H9 (cell line): ENCODE results near the gene CCDC27. TPM values are rescaled to one million over a fixed set of nuclear protein-coding genes. Genes with fewer than 3 reads are reported as not detected.

Source experiments
- DNase-seq: peaks from one replicate; pipeline ENCODE4 v3.0.0-alpha.2; 2017
- H2AFZ ChIP-seq: one replicate; pipeline ENCODE4 v1.6.1; 2013; ENCODE audit warnings: mild to moderate bottlenecking, low read length, control low read depth, moderate library complexity
- H2AK5ac ChIP-seq: 2 replicates; pipeline ENCODE4 v1.6.1; 2013; ENCODE audit warnings: low read length, control low read depth, mixed read lengths; ENCODE audit not compliant: insufficient read length
- H2BK120ac ChIP-seq: one replicate; pipeline ENCODE4 v1.6.1; 2013; ENCODE audit warnings: low read depth, mild to moderate bottlenecking, low read length, control low read depth, inconsistent platforms; ENCODE audit not compliant: poor library complexity, severe bottlenecking
- H2BK12ac ChIP-seq: 2 replicates; pipeline ENCODE4 v1.6.1; 2013; ENCODE audit warnings: low read length, control low read depth, mixed read lengths, low read depth; ENCODE audit not compliant: insufficient read length
- H2BK15ac ChIP-seq: 2 replicates; pipeline ENCODE4 v1.6.1; 2013; ENCODE audit warnings: low read depth, low read length, control low read depth
- H2BK20ac ChIP-seq: one replicate; pipeline ENCODE4 v1.6.1; 2013; ENCODE audit warnings: low read depth, mild to moderate bottlenecking, low read length, control low read depth, inconsistent platforms; ENCODE audit not compliant: poor library complexity, severe bottlenecking
- H2BK5ac ChIP-seq: 2 replicates; pipeline ENCODE4 v1.6.1; 2013; ENCODE audit warnings: low read length, control low read depth, mixed read lengths; ENCODE audit not compliant: insufficient read length
- H3K14ac ChIP-seq: 2 replicates; pipeline ENCODE4 v1.6.1; 2013; ENCODE audit warnings: low read length, control low read depth; ENCODE audit not compliant: insufficient read depth
- H3K18ac ChIP-seq: 2 replicates; pipeline ENCODE4 v1.6.1; 2013; ENCODE audit warnings: low read depth, mild to moderate bottlenecking, mixed read lengths, low read length, control low read depth; ENCODE audit not compliant: insufficient read length
- H3K23ac ChIP-seq: 2 replicates; pipeline ENCODE4 v1.6.1; 2013; ENCODE audit warnings: low read length, control low read depth, mixed read lengths, low read depth; ENCODE audit not compliant: insufficient read length
- H3K23me2 ChIP-seq: 2 replicates; pipeline ENCODE4 v1.6.1; 2013; ENCODE audit warnings: low read depth, mild to moderate bottlenecking, mixed read lengths, low read length, control low read depth; ENCODE audit not compliant: insufficient read length, poor library complexity, severe bottlenecking
- H3K27ac ChIP-seq: 2 replicates; pipeline ENCODE4 v1.5.1; 2013; ENCODE audit warnings: low read length, control low read depth, mixed read lengths, low read depth; ENCODE audit not compliant: insufficient read length
- H3K27me3 ChIP-seq: 2 replicates; pipeline ENCODE4 v1.6.1; 2013; ENCODE audit warnings: low read length, control low read depth, inconsistent platforms; ENCODE audit not compliant: insufficient read depth
- H3K4ac ChIP-seq: 2 replicates; pipeline ENCODE4 v1.6.1; 2013; ENCODE audit warnings: low read depth, mild to moderate bottlenecking, control low read depth, inconsistent platforms, low read length, moderate library complexity
- H3K4me1 ChIP-seq: 2 replicates; pipeline ENCODE4 v1.6.1; 2013; ENCODE audit warnings: low read length, control low read depth, inconsistent platforms; ENCODE audit not compliant: insufficient read depth
- H3K4me2 ChIP-seq: 2 replicates; pipeline ENCODE4 v1.6.1; 2013; ENCODE audit warnings: low read length, control low read depth, mixed read lengths; ENCODE audit not compliant: insufficient read length, insufficient read depth
- H3K56ac ChIP-seq: 2 replicates; pipeline ENCODE4 v1.6.1; 2013; ENCODE audit warnings: low read depth, mild to moderate bottlenecking, mixed read lengths, low read length, control low read depth; ENCODE audit not compliant: insufficient read length
- H3K79me1 ChIP-seq: 2 replicates; pipeline ENCODE4 v1.6.1; 2013; ENCODE audit warnings: low read depth, mild to moderate bottlenecking, moderate library complexity, low read length, control low read depth, inconsistent platforms; ENCODE audit not compliant: insufficient read depth, poor library complexity, severe bottlenecking
- H3K79me2 ChIP-seq: 2 replicates; pipeline ENCODE4 v1.6.1; 2013; ENCODE audit warnings: low read length, control low read depth, inconsistent platforms; ENCODE audit not compliant: insufficient read depth
- H3K9ac ChIP-seq: 2 replicates; pipeline ENCODE4 v1.6.1; 2013; ENCODE audit warnings: low read length, control low read depth, mixed read lengths; ENCODE audit not compliant: insufficient read length; ENCODE audit errors: extremely low read depth
- H3K9me3 ChIP-seq: one replicate; pipeline ENCODE4 v1.6.1; 2013; ENCODE audit warnings: low read depth, low read length, inconsistent platforms; ENCODE audit not compliant: control insufficient read depth
- H3T11ph ChIP-seq: one replicate; pipeline ENCODE4 v1.6.1; 2013; ENCODE audit warnings: mild to moderate bottlenecking, low read length, control low read depth, inconsistent platforms
- H4K20me1 ChIP-seq: one replicate; pipeline ENCODE4 v1.6.1; 2013; ENCODE audit not compliant: control insufficient read depth, insufficient read length, insufficient read depth
- H4K5ac ChIP-seq: 2 replicates; pipeline ENCODE4 v1.6.1; 2013; ENCODE audit warnings: low read depth, mild to moderate bottlenecking, mixed read lengths, low read length, control low read depth; ENCODE audit not compliant: insufficient read length
- H4K8ac ChIP-seq: replicated peaks from 2 replicates; pipeline ENCODE4 v1.6.1; 2013; ENCODE audit warnings: low read length, control low read depth, mixed read lengths, low read depth; ENCODE audit not compliant: insufficient read length
- H4K91ac ChIP-seq: 2 replicates; pipeline ENCODE4 v1.6.1; 2013; ENCODE audit warnings: low read depth, mild to moderate bottlenecking, moderate library complexity, mixed read lengths, low read length, control low read depth; ENCODE audit not compliant: insufficient read length
- H3K27ac Mint-ChIP-seq, 3 experiments: 2 replicates in 2 of 3; 3 replicates in 1 of 3; pipeline ENCODE4 v1.8.0; 2020 to 2021; ENCODE audit warnings: mixed read lengths in 3 of 3, mild to moderate bottlenecking in 1 of 3, moderate library complexity in 1 of 3
- H3K27me3 Mint-ChIP-seq: 2 replicates; pipeline ENCODE4 v1.8.0; 2021; ENCODE audit warnings: low read depth, mild to moderate bottlenecking, moderate library complexity, mixed read lengths
- H3K36me3 Mint-ChIP-seq, 3 experiments: 2 replicates in 2 of 3; 3 replicates in 1 of 3; pipeline ENCODE4 v1.8.0; 2020 to 2021; ENCODE audit warnings: low read depth in 3 of 3, mixed read lengths in 3 of 3; ENCODE audit not compliant: insufficient read depth in 1 of 3
- H3K4me1 Mint-ChIP-seq, 2 experiments: 2 replicates each; pipeline ENCODE4 v1.8.0; 2020; ENCODE audit warnings: mixed read lengths in 2 of 2
- H3K4me3 Mint-ChIP-seq, 2 experiments: 2 replicates in 1 of 2; 3 replicates in 1 of 2; pipeline ENCODE4 v1.8.0; 2020 to 2021; ENCODE audit warnings: mild to moderate bottlenecking in 2 of 2, mixed read lengths in 2 of 2, moderate library complexity in 1 of 2
- H3K9me3 Mint-ChIP-seq, 2 experiments: 2 replicates in 1 of 2; 3 replicates in 1 of 2; pipeline ENCODE4 v1.8.0; 2020; ENCODE audit warnings: mild to moderate bottlenecking in 2 of 2, mixed read lengths in 2 of 2, moderate library complexity in 1 of 2
- CTCF ChIP-seq: fragments of 200-600 bp; sonication (generic); conservative IDR thresholded peaks from 3 replicates; pipeline ENCODE4 v1.8.0; 2021; ENCODE audit warnings: antibody characterized with exemption, mild to moderate bottlenecking
- WGBS: extraction: QIAGEN DNeasy Blood & Tissue Kit; methylation state at CpG from one replicate; pipeline ENCODE4 v1.1.7; 2013; ENCODE audit warnings: missing lambda C conversion rate, low lambda C conversion rate, mixed read lengths; ENCODE audit not compliant: insufficient read length; ENCODE audit errors: extremely low coverage; 5-methylcytosine and 5-hydroxymethylcytosine counted together
- total RNA-seq: library from RNA; stranded (reverse); gene quantifications from 2 replicates; pipeline ENCODE4 v1.2.1, GENCODE V29; 2021

CCDC27 gene
- total RNA-seq, 1 experiment from 2014 or later: not detected

DNA sequence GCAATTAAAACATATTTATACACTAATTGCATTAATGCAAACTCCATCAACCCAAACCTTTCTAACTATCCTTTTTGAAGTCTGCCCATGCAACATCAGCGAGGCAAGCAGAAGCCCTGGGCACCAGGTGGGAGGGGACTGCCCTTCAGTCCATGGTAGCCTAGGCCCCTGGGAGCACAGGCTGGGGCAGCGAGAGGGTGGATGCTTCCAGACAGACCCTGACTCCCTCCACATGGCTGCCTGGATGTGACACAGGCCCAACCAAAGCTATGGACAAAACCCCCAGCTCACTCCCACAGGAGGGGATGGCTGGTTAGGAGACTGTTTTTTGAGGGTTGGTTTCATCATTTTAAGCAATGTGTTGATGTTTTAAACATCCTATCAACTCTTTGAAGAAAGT, 61.8 kb downstream of the CCDC27 start:
- Mint-ChIP-seq H3K4me1 (peaks cover 6 to 7% of the 10 kb centered on the region in 2 experiments), H3K9me3 (peaks cover 0 to 6% of the 10 kb centered on the region in 2 experiments; a peak in 3 of 5 replicates), H3K36me3 (peaks cover 0 to 4% (median 2%) of the 10 kb centered on the region in 3 experiments; a peak in 5 of 7 replicates), H3K27me3 (peaks cover 7% of the 10 kb centered on the region), H3K4me3 (no peak overlapping the region), H3K27ac (no peak overlapping the region)
- Histone ChIP-seq H2BK12ac (no peak overlapping the region), H3K27ac (no peak overlapping the region), H2AK5ac (no peak overlapping the region), H3K27me3 (no peaks in the 10 kb centered on the region), H2BK15ac (no peak overlapping the region), H2AFZ (no peak overlapping the region), H3K4me2 (no peak overlapping the region), H4K91ac (no peak overlapping the region), H3T11ph (no peak overlapping the region), H4K8ac (no peak overlapping the region), H3K23me2 (no peaks in the 10 kb centered on the region), H3K23ac (no peak overlapping the region), H3K56ac (no peak overlapping the region), H3K4ac (no peak overlapping the region), H3K79me1 (no peaks in the 10 kb centered on the region), H2BK20ac (no peak overlapping the region), H4K5ac (no peak overlapping the region), H2BK120ac (no peak overlapping the region), H2BK5ac (no peak overlapping the region), H3K9ac (no peak overlapping the region), H3K4me1 (no peaks in the 10 kb centered on the region), H4K20me1 (no peaks in the 10 kb centered on the region), H3K9me3 (no peaks in the 10 kb centered on the region), H3K18ac (no peak overlapping the region), H3K14ac (no peak overlapping the region), H3K79me2 (no peaks in the 10 kb centered on the region)
- no peak for DNase-seq
- WGBS: no CpG with 5 or more reads among the region's 2 CpGs
- TF ChIP-seq CTCF: no peak
